Calu3 (cell line): ENCODE results near the gene TSHR. TPM values are rescaled to one million over a fixed set of nuclear protein-coding genes. Genes with fewer than 3 reads are reported as not detected.

Source experiments
- BruUV-seq: library from RNA; stranded (reverse); fragments of 400-500 nt; replicated peaks from 2 replicates; lab custom pipeline; 2021; lab: Mats Ljungman, UMichigan
- CTCF ChIA-PET: fragments of 300-600 bp; sonication (Branson Sonifier 250); formaldehyde crosslinking; loops from one replicate; lab custom pipeline; 2022; ENCODE audit warnings: antibody characterized with exemption; lab: Charles Lee
- DNase-seq: peaks from one replicate; pipeline ENCODE4 v3.0.0; 2022
- H3K27ac Mint-ChIP-seq: one replicate; pipeline ENCODE4 v1.8.0; 2022; ENCODE audit warnings: mixed read lengths; ENCODE audit not compliant: unreplicated experiment
- H3K27me3 Mint-ChIP-seq: one replicate; pipeline ENCODE4 v1.8.0; 2022; ENCODE audit warnings: mixed read lengths; ENCODE audit not compliant: unreplicated experiment
- H3K36me3 Mint-ChIP-seq: one replicate; pipeline ENCODE4 v1.8.0; 2022; ENCODE audit warnings: mild to moderate bottlenecking, moderate library complexity, mixed read lengths; ENCODE audit not compliant: insufficient read depth, unreplicated experiment
- H3K4me1 Mint-ChIP-seq: one replicate; pipeline ENCODE4 v1.8.0; 2022; ENCODE audit warnings: mild to moderate bottlenecking, low read depth, mixed read lengths; ENCODE audit not compliant: unreplicated experiment
- H3K4me3 Mint-ChIP-seq: one replicate; pipeline ENCODE4 v1.8.0; 2022; ENCODE audit warnings: mild to moderate bottlenecking, low read depth, moderate library complexity, mixed read lengths; ENCODE audit not compliant: unreplicated experiment
- H3K9me3 Mint-ChIP-seq: one replicate; pipeline ENCODE4 v1.8.0; 2022; ENCODE audit warnings: low read depth, mixed read lengths; ENCODE audit not compliant: unreplicated experiment
- CTCF ChIP-seq: fragments of 200-600 bp; IDR thresholded peaks from one replicate; pipeline ENCODE4 v1.8.0; 2022; ENCODE audit warnings: antibody characterized with exemption; ENCODE audit not compliant: unreplicated experiment
- intact Hi-C: fragments of 100-400 bp; cut with micrococcal nuclease; formaldehyde crosslinking; loops from one replicate; pipeline ENCODE4 v1.10.0; 2022; ENCODE audit not compliant: unreplicated experiment
- total RNA-seq: library from RNA; stranded (reverse); gene quantifications from 2 replicates; pipeline ENCODE4 v1.2.3, GENCODE V29; 2022

Gene TSHR
- total RNA-seq, 1 experiment from 2014 or later, result not detected

GRCh38 chr14:80979951-80980350 is 24.5 kb downstream of the TSHR start:
- BruUV-seq, result no TSS peak
- CTCF ChIA-PET, result no interaction called here
- Mint-ChIP-seq H3K4me1 (no peaks in the 10 kb centered on the region), H3K36me3 (no peaks in the 10 kb centered on the region), H3K27ac (no peak overlapping the region), H3K4me3 (no peak overlapping the region), H3K27me3 (peaks cover 66% of the 10 kb centered on the region), H3K9me3 (no peaks in the 10 kb centered on the region)
- TF ChIP-seq CTCF, result no peak
- DNase-seq, result no peak
- intact Hi-C loops, result loop anchor here (10.0 kb wide), 1 partner anchor 765 kb away; the partner anchor contains the start of gene DIO2

DNA sequence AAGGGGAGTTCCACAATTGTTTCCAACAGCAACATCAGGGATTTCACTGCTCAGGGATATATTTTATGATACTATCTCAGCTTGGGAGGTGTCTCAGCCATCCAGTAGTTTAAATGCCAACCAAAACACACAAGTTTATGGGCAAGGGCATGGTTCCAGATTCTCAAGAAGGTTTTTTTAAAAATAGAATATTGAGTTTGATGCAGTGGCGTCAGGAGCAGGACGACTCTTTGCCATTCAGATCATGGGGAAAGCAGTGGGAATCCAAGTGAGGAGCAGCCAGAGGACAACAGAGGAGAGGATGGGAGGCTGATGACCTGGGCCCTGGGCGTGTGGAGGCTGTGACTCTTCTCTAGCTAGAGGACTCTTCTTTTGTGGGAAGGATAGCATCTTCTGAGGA is 25.7 kb downstream of the TSHR start:
- Mint-ChIP-seq H3K4me3 (no peak overlapping the region), H3K27ac (no peak overlapping the region), H3K36me3 (no peaks in the 10 kb centered on the region), H3K4me1 (no peaks in the 10 kb centered on the region), H3K9me3 (no peaks in the 10 kb centered on the region), H3K27me3 (peaks cover 54% of the 10 kb centered on the region)
- CTCF ChIA-PET, result no interaction called here
- BruUV-seq, result no TSS peak
- no peak for DNase-seq
- intact Hi-C loops, result loop anchor here (10.0 kb wide), 1 partner anchor 766 kb away; the partner anchor contains the start of gene DIO2
- TF ChIP-seq CTCF, result no peak

DNA sequence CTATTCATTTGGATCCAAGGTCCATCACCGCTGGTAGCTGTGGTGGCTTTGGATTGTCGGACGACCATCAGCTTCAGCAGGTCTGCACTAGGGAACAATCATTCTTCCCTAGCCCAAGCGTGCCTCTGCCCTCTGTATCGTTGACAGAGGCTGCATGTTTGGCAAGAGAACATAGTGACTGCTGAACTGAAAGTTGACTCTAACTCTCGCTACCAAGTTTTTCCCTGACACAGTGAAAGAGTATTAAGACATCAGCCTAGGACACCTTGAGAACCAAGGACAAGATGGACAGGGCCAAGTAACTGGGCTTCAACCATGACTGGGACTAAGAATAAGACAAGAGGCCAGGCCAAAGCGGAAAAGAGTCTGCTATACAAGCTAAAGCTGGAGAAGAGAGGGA is 26.3 kb downstream of the TSHR start:
- Mint-ChIP-seq H3K4me3 (no peak overlapping the region), H3K27me3 (peaks cover 49% of the 10 kb centered on the region), H3K27ac (no peak overlapping the region), H3K9me3 (no peaks in the 10 kb centered on the region), H3K4me1 (no peaks in the 10 kb centered on the region), H3K36me3 (no peaks in the 10 kb centered on the region)
- no peak for DNase-seq
- BruUV-seq, result no TSS peak
- no peak for TF ChIP-seq CTCF
- intact Hi-C loops, result loop anchor here (10.0 kb wide), 1 partner anchor 767 kb away; the partner anchor contains the start of gene DIO2
- CTCF ChIA-PET, result interaction anchor here (0.7 kb wide), 1 partner anchor 8 kb away, joined by 3 read pairs; no protein-coding TSS in a partner anchor

GRCh38 chr14:80982711-80983110 is 27.3 kb downstream of the TSHR start:
- DNase-seq, result no peak
- H3K27ac Mint-ChIP-seq, result no peak overlapping the region
- H3K9me3 Mint-ChIP-seq, result no peaks in the 10 kb centered on the region
- peaks cover 44% of the 10 kb centered on the region for H3K27me3 Mint-ChIP-seq
- no peak for TF ChIP-seq CTCF
- BruUV-seq, result no TSS peak
- no peak overlapping the region for H3K4me3 Mint-ChIP-seq
- no peaks in the 10 kb centered on the region for H3K36me3 Mint-ChIP-seq
- intact Hi-C loops, result loop anchor here (10.0 kb wide), 1 partner anchor 768 kb away; the partner anchor contains the start of gene DIO2
- CTCF ChIA-PET, result interaction anchor here (0.6 kb wide), 1 partner anchor 9 kb away, joined by 3 read pairs; no protein-coding TSS in a partner anchor
- no peaks in the 10 kb centered on the region for H3K4me1 Mint-ChIP-seq
